ENCODE results near the gene NBEA. TPM values are rescaled to one million over a fixed set of nuclear protein-coding genes. Genes with fewer than 3 reads are reported as not detected.

Gene NBEA
- total and polyA plus RNA-seq, 2 experiments from 2014 or later = 9.1 to 29.1 TPM

DNA sequence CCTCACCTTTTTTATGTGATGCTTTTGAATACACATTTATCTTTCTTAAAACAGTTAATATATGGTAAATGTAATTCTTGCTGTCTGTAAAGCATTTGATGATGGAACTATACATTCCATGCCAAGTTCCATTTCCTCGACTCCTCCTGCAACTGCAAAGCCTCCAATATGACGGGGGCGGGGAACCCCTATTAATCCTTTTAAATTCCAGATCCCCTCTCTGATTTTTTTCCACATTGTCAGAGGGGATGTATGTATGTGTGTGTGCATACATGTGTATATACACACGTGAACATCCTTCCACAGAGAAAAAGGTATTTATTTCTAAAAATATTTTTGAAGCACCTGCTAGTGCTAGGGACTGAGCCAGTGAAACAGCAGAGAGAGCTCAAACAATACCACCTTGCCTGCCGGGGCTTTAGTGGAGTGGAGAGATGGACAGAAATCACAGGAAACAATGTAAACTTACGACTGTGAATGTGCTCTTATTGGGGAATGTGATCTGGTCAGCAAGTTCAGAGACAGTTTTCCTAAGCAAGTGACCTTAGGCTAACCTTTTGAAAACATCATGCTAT is 559.7 kb downstream of the NBEA start (continued):
- TF ChIP-seq ZNF331 (CRISPR knock-in tag; IDR thresholded peaks at IDR 0.05; ENCODE audit: low read depth) (no peak), EZH2phosphoT487 (IDR thresholded peaks at IDR 0.05; ENCODE audit: unreplicated experiment) (no peak), CREB1 (CRISPR knock-in tag; IDR thresholded peaks at IDR 0.05; ENCODE audit: low read depth) (no peak), NANOG (IDR thresholded peaks at IDR 0.05; ENCODE audit: borderline replicate concordance) (no peak), EZH2 (IDR thresholded peaks at IDR 0.05; ENCODE audit: low read depth, unreplicated experiment) (no peak), JUNB (IDR thresholded peaks at IDR 0.05; ENCODE audit: unreplicated experiment) (no peak)
- TF ChIP-seq, protein P1, sequence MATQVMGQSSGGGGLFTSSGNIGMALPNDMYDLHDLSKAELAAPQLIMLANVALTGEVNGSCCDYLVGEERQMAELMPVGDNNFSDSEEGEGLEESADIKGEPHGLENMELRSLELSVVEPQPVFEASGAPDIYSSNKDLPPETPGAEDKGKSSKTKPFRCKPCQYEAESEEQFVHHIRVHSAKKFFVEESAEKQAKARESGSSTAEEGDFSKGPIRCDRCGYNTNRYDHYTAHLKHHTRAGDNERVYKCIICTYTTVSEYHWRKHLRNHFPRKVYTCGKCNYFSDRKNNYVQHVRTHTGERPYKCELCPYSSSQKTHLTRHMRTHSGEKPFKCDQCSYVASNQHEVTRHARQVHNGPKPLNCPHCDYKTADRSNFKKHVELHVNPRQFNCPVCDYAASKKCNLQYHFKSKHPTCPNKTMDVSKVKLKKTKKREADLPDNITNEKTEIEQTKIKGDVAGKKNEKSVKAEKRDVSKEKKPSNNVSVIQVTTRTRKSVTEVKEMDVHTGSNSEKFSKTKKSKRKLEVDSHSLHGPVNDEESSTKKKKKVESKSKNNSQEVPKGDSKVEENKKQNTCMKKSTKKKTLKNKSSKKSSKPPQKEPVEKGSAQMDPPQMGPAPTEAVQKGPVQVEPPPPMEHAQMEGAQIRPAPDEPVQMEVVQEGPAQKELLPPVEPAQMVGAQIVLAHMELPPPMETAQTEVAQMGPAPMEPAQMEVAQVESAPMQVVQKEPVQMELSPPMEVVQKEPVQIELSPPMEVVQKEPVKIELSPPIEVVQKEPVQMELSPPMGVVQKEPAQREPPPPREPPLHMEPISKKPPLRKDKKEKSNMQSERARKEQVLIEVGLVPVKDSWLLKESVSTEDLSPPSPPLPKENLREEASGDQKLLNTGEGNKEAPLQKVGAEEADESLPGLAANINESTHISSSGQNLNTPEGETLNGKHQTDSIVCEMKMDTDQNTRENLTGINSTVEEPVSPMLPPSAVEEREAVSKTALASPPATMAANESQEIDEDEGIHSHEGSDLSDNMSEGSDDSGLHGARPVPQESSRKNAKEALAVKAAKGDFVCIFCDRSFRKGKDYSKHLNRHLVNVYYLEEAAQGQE (IDR thresholded peaks at IDR 0.05; ENCODE audit: unreplicated experiment) = no peak

DNA sequence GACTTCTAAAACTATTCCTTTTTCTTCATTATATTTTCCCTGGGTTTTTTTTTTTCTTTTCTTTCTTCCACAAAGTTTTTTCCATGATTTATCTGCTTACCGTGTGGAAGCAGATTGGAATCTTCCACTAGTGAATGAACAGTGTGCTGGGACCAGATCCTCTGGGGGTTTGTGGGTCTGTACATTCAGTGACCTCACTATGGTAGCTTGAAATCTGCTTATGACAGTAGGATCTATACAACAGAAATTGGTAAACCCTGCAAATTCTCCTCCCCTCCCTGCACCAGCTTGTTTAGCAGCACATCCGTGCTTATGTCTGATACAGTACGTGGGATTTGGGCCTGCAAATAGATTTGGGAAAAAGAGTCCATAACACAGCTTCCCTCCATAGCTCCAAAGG is 560.4 kb downstream of the NBEA start:
- Histone ChIP-seq H3K79me2 (replicated peaks; ENCODE audit: insufficient read depth) (no peaks in the 10 kb centered on the region), H2AFZ (no peak overlapping the region), H3K36me3 (ENCODE audit: insufficient read depth) (no peaks in the 10 kb centered on the region), H3K4me2 (no peak overlapping the region), H3K4me1 (ENCODE audit: insufficient read depth) (no peaks in the 10 kb centered on the region; the same call in 1 of the 2 replicates), H4K20me1 (replicated peaks; ENCODE audit: insufficient read depth) (no peaks in the 10 kb centered on the region), H3K4me3 (no peak overlapping the region), H3K9me2 (ENCODE audit: insufficient read depth) (no peaks in the 10 kb centered on the region), H3K27ac (ENCODE audit: low read depth) (no peak overlapping the region), H3K27me3 (ENCODE audit: insufficient read depth) (no peaks in the 10 kb centered on the region), H3F3A (replicated peaks; ENCODE audit: low read depth) (no peaks in the 10 kb centered on the region)
- Mint-ChIP-seq H3K4me1 (peaks cover 16% of the 10 kb centered on the region; the same call in 2 of the 3 replicates), H3K36me3 (ENCODE audit: low read depth) (no peaks in the 10 kb centered on the region), H3K4me3 (no peak overlapping the region), H3K9me3 (no peaks in the 10 kb centered on the region), H3K27me3 (ENCODE audit: insufficient read depth, low read depth, poor library complexity) (peaks cover 1% of the 10 kb centered on the region), H3K27ac (peak overlapping the region; percentile 15; the same call in 1 of the 2 replicates)
- DNase-seq (ENCODE audit: low spot score) (no peak), ATAC-seq (no peak)
- TF ChIP-seq POLR2AphosphoS5 (IDR thresholded peaks at IDR 0.05; ENCODE audit: low read depth) = no peak
- TF ChIP-seq, protein P1 (IDR thresholded peaks at IDR 0.05; ENCODE audit: unreplicated experiment) = no peak
- no peak for TF ChIP-seq STAT1 (IDR thresholded peaks at IDR 0.05; ENCODE audit: unreplicated experiment)
- TF ChIP-seq ZNF331 (CRISPR knock-in tag; IDR thresholded peaks at IDR 0.05; ENCODE audit: low read depth) = no peak
- no peak for TF ChIP-seq NANOG (IDR thresholded peaks at IDR 0.05; ENCODE audit: borderline replicate concordance)
- TF ChIP-seq, protein P2, sequence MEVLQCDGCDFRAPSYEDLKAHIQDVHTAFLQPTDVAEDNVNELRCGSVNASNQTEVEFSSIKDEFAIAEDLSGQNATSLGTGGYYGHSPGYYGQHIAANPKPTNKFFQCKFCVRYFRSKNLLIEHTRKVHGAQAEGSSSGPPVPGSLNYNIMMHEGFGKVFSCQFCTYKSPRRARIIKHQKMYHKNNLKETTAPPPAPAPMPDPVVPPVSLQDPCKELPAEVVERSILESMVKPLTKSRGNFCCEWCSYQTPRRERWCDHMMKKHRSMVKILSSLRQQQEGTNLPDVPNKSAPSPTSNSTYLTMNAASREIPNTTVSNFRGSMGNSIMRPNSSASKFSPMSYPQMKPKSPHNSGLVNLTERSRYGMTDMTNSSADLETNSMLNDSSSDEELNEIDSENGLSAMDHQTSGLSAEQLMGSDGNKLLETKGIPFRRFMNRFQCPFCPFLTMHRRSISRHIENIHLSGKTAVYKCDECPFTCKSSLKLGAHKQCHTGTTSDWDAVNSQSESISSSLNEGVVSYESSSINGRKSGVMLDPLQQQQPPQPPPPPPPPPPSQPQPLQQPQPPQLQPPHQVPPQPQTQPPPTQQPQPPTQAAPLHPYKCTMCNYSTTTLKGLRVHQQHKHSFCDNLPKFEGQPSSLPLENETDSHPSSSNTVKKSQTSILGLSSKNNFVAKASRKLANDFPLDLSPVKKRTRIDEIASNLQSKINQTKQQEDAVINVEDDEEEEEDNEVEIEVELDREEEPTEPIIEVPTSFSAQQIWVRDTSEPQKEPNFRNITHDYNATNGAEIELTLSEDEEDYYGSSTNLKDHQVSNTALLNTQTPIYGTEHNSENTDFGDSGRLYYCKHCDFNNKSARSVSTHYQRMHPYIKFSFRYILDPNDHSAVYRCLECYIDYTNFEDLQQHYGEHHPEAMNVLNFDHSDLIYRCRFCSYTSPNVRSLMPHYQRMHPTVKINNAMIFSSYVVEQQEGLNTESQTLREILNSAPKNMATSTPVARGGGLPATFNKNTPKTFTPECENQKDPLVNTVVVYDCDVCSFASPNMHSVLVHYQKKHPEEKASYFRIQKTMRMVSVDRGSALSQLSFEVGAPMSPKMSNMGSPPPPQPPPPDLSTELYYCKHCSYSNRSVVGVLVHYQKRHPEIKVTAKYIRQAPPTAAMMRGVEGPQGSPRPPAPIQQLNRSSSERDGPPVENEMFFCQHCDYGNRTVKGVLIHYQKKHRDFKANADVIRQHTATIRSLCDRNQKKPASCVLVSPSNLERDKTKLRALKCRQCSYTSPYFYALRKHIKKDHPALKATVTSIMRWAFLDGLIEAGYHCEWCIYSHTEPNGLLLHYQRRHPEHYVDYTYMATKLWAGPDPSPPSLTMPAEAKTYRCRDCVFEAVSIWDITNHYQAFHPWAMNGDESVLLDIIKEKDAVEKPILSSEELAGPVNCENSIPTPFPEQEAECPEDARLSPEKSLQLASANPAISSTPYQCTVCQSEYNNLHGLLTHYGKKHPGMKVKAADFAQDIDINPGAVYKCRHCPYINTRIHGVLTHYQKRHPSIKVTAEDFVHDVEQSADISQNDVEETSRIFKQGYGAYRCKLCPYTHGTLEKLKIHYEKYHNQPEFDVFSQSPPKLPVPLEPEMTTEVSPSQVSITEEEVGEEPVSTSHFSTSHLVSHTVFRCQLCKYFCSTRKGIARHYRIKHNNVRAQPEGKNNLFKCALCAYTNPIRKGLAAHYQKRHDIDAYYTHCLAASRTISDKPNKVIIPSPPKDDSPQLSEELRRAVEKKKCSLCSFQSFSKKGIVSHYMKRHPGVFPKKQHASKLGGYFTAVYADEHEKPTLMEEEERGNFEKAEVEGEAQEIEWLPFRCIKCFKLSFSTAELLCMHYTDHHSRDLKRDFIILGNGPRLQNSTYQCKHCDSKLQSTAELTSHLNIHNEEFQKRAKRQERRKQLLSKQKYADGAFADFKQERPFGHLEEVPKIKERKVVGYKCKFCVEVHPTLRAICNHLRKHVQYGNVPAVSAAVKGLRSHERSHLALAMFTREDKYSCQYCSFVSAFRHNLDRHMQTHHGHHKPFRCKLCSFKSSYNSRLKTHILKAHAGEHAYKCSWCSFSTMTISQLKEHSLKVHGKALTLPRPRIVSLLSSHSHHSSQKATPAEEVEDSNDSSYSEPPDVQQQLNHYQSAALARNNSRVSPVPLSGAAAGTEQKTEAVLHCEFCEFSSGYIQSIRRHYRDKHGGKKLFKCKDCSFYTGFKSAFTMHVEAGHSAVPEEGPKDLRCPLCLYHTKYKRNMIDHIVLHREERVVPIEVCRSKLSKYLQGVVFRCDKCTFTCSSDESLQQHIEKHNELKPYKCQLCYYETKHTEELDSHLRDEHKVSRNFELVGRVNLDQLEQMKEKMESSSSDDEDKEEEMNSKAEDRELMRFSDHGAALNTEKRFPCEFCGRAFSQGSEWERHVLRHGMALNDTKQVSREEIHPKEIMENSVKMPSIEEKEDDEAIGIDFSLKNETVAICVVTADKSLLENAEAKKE (CRISPR knock-in tag; IDR thresholded peaks at IDR 0.05) = no peak
- TF ChIP-seq CREB1 (CRISPR knock-in tag; IDR thresholded peaks at IDR 0.05; ENCODE audit: low read depth) = no peak

Data from GM23338 (cell line).